CD4-positive, alpha-beta T cell treated with Interleukin-12 subunit alpha and Interleukin-12 subunit beta, for 1 hour (primary cell): Measurements from ENCODE around the gene FBXO45.
A peak's percentile ranks its signal among the peaks of the same experiment; 100 is the strongest.
"Not testable (repeated sequence)": the region's sequence is repeated elsewhere in the genome, so short reads cannot be mapped to it uniquely, and the experiment has no call there.

ENCODE experiments used
- DNase-seq: peaks from one replicate; pipeline ENCODE4 v3.0.0-alpha.2; 2020

The FBXO45 gene

DNA sequence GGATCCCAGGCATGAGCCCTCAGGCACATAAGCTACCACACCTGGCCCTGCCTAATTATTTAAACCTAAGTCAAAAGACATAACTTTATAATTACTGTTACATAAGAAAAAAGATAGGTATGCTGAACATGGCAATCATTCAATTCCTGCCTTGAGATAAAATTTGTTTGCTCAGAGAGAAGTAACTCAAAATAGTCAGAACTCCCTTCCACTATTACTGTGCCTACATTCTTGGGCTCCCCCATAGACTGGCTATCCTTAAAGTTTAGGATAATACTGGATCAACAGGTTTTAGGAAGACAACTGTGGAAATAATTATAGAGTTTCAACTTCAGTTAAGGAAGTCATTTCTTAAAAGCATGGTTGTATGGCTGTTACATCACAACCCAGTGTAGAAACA lies 10.0 kb upstream of the FBXO45 start:
- DNase-seq, result no peak

DNA sequence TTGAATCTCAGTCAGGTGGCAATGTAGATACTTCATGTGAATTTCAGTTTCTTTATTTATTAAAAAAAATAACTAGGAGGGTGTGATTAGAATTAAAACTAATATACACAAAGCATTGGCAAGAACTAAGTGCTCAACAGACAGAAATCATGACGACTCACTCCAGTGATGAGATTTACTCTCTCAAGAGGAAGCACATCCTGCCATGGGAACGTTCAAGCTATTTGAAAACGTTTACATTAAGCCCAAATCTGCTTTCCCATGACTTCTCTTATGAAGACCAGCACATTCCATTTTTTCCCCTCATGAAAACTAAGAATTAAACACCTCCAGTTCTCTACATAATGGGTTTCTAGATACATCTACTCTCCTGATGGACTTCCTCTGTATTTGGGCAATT lies 8.6 kb upstream of the FBXO45 start:
- DNase-seq, result no peak

DNA sequence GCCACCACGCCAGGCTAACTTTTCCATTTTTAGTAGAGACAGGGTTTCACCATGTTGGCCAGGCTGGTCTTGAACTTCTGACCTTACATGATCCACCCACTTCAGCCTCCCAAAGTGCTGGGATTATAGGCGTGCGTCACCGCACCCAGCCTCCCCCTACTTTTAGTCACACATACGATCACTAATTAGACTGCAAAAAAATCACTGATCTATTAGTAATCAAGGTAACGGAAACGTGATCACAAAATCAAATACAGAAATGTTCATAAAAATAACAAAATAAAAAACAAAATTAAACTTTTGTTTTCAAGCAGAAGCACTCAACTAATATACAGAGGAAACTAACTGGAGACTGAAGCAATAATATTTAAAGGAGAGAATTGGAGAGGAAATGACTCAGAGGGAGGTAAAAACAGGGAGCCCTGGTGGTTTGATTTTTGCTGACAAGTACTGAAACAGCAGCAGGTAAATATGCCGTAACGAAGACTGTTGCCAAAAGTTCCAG lies 4.7 kb upstream of the FBXO45 start:
- DNase-seq, result peak; percentile 65

DNA sequence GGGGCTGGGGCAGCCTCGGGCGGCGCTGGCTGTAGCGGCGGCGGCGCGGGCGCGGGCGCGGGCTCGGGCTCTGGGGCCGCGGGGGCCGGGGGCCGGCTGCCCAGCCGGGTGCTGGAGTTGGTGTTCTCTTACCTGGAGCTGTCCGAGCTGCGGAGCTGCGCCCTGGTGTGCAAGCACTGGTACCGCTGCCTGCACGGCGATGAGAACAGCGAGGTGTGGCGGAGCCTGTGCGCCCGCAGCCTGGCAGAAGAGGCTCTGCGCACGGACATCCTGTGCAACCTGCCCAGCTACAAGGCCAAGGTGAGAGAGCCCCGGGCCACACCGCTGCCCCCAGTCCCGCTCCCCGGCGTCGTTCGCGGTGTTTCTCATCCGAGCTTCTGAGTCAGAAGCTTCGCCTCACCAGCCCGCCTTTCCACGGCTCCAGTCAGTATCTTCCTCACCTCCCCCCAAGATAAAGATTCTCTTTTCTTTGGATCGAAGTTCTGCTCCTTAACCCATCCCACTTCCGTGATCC lies 600 bp downstream of the FBXO45 start:
- DNase-seq, result peak; percentile 55

DNA sequence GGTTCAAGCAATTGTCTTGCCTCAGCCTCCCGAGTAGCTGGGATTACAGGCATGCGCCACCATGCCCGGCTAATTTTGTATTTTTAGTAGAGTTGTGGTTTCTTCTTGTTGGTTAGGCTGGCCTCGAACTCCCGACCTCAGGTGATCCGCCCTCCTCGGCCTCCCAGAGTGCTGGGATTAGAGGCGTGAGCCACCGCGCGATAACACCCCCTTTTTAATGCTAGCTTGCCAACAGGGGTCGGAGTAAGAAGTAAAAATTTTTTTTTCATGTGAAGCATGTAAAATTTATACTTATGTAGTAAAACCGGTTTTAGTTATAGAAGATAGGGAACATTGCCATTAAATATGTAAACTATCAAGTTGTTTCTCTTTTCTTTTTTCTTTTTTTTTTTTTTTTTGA lies 1.9 kb downstream of the FBXO45 start:
- DNase-seq, result not testable (repeated sequence)

DNA sequence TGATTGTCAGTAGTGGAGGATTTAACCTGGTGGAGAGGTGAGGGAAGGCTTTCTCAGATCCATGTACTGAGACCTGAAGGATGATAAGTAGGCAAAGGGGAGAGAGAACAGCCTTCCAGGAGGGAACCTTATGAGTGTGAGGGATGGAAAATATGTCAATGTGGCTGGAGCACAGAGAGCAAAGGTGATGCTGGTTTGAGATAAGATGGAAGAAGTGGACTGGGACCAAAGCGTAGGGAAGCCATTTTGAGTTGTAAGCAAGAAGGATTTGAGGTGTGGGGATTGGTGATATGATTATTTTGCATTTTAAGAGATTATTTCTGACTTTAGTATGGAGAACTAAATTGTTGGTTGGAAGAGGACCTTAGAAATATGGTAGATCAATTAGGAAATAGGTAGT lies 3.9 kb downstream of the FBXO45 start:
- no peak for DNase-seq

DNA sequence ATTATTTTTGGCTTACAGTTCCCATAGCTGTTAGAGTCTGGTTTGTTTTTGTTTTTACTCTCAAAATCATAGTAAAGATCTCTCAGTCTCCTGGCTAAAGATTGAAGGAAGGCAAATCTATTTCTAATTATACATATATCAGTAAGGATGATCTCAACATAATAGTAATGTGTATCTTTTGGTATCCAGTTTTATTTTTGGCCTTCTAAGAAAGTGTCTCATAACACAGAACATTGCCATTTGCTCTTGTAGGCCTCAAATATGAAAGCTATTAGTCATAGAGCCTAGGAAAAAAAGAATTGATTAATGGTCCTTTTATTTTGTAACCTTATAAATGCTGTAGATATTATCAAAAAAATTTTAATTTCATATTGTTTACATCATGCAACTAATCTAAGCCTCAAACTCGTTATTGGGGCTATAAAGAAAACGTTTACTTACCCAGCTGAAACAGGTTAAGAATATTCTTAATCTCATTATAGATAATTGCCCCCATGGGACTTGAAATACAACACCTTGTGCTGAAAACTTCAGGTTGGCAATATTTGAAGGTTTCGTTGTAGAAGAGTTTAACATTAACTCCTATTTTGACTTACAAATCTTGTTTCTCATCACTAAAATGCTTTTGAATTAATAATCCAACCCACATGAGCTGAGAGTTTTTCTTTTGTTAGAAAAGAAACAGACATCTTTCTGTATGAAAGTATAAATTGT lies 16.7 kb downstream of the FBXO45 start:
- DNase-seq, result no peak

DNA sequence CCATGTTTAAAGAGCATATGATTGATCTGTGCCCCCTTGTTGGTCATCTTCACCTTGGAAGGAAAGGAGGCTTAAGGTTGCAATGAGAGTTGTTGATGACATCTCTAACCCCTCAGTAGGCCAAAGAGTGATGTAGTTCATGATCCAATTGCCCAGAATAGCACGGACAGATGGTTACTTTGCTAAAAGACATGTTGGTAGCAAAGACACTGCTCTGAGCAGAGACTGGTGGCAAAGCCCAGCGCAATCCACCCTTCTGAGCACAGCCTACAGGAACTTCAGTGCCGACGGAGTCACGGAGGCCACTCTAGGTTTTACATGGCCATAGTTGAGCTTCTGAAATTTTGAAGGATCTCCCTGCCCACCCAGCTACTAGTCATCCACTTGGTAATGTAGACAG lies 21.8 kb downstream of the FBXO45 start:
- no peak for DNase-seq

DNA sequence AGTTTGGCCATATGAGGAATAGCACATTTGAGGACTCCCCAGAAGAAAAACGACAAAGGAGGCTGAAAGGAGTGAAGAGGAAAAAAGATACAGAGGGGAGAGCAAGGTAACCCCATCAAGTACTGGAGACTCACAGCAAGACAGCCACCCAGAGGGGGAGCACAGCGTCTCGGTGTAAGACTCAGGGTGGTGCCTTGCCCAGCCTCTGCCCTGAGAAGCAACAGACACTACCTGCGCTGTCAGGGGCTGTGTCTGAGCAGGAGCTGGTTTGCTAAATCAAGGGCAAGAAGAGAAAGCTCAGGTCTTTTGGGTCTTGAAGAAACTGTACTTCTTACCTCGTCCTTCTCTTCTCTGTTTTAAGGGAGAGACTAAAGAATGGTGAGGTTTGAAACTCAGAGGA lies 27.9 kb downstream of the FBXO45 start:
- no peak for DNase-seq

DNA sequence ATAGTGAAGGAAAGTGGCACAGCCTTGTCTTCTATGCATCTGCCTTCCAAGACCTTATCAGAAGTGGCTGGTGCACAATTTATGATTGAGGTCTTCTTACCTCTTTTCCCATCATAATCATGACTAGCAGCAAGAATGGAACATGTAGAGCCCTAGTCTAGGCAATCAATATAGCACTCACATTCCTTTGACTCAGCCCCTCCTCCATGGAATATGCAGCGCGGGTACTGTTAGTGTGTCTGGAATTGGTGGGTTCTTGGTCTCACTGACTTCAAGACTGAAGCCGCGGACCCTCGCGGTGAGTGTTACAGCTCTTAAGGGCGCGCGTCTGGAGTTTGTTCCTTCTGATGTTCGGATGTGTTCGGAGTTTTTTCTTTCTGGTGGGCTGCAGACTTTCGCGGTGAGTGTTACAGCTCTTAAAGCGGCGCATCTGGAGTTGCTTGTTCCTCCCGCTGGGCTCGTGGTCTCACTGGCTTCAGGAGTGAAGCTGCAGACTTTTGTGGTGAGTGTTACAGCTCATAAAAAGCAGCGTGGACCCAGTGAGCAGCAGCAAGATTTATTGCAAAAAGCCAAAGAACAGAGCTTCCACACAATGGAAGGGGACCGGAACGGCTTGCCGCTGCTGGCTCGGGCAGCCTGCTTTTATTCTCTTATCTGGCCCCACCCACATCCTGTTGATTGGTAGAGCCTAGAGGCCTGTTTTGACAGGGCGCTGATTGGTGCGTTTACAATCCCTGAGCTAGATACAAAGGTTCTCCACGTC lies 29.7 kb downstream of the FBXO45 start:
- DNase-seq, result peak; percentile 57

DNA sequence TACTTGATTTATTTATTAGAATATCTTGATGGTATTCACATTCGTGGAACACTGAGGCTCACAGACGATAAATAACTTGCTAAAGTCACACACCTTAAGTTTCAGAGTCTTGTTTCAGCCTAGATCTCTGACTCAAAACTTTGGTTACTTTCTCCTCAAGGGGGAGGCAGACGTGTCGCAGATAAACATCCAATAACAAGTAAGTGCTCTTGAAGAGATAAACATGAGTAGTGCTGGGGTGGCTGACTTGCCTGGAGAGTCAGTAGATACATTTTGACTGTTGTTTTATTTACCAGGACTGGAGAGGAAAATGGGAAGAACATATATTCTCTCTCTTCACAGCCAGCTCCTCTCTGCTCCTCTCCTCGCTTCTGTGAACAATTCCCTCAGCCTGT lies 31.3 kb downstream of the FBXO45 start:
- no peak for DNase-seq

DNA sequence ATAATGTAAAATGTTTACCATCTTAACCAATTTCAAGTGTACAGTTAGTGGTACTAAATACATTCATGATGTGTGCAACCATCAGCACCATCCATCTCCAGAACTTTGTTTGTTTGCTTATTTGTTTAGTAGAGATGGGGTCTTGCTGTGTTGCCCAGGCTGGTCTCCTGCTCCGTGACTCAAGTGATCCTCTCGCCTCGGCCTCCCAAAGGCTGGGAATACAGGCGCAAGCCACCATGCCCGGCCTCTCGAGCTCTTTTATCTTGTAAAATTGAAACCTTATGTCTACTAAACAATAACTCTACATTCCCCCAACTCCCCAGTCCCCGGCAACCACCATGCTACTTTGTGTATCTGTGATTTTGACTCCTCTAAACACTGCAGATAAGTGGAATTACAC lies 31.9 kb downstream of the FBXO45 start:
- DNase-seq, result no peak

DNA sequence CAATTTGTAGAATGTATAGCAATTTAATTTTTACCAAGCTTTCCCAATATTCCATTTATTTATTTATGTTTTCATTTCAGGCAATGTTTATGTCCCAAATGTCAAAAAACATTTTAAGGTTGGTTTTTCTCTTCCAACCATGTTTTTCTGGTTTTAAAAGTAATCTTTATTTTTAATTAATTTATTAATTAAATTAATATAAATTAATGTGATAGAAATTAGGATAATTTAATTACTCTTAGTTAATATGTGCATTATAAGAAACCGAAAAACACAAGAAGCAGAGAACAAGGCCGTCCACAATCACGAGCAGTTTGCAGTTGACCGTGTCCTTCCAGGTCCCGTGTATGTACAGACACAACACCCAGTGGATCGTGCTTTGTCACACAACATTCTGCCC lies 34.2 kb downstream of the FBXO45 start:
- DNase-seq, result no peak

DNA sequence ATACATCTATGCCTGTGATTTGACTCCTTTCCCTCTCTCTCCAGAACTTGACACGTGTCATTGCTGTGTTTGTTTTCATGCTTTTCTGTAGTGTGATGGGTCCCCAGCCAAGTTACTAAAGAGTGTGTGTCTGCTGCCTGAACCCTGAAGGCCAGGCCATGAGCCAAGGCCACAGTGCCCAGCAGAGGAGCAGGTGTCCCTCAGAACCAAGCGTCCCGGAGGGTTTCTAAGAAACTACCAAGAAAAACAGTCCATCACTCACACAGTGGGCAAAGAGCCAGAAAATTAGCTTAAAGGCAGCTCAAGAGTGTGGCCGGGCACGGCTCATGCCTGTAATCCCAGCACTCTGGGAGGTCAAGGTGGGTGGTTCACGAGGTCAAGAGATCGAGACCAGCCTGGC lies 35.2 kb downstream of the FBXO45 start:
- DNase-seq, result no peak

DNA sequence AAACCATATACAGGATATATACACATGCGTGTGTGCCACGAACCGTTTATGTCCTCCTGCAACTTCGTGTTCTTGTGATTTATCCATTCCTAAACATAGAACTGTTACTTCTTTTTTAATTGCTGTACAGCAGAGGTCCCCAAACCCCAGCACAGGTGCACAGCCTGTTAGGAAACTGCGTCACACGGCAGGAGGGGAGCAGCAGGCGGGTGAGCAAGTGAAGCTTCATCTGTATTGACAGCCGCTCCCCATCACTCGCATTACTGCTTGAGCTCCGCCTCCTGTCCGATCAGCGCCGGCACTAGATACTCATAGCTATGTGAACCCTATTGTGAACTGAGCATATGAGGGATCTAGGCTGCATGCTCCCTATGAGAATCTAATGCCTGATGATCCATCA lies 36.1 kb downstream of the FBXO45 start:
- DNase-seq, result peak; percentile 66

DNA sequence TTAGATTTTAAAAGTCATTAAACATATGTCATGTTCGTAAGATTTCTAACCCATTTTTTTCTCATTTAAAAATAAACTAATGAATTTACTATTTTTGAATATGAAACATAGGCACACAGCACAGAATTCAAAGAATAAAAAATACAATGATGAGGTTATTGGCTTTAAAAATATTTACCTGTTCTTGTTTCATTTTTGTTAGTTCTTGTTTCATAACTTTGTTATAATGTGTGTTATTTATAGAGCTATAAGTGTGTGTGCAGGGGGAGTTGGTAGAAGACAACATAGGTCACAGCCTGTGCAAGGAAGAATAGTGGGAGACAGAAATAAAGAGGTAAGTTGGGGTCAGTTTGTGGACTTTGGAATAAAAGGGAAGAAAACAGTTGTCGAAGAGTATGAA lies 40.2 kb downstream of the FBXO45 start:
- DNase-seq, result no peak

DNA sequence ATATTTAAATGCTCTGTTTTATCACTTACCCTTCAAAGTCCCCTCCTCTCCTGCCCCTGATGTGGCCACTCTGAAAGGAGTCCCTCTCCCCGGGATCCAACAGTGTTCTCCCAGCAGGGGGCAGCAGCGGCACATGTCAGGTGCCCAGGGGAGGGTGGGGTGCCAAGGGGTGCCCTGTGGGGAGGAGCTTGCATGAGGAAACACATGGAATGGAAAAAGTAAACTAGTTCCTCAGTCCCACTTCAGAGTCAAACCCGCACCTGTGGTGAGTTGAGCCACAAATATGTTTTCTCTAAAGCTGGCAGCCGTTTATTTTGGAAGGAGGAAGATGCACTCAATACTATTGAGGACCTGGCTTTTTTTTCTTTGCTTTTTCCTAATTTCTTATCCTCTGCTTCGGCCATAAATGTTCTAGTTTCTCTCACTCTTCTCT lies 40.9 kb downstream of the FBXO45 start:
- peak; percentile 93 for DNase-seq

DNA sequence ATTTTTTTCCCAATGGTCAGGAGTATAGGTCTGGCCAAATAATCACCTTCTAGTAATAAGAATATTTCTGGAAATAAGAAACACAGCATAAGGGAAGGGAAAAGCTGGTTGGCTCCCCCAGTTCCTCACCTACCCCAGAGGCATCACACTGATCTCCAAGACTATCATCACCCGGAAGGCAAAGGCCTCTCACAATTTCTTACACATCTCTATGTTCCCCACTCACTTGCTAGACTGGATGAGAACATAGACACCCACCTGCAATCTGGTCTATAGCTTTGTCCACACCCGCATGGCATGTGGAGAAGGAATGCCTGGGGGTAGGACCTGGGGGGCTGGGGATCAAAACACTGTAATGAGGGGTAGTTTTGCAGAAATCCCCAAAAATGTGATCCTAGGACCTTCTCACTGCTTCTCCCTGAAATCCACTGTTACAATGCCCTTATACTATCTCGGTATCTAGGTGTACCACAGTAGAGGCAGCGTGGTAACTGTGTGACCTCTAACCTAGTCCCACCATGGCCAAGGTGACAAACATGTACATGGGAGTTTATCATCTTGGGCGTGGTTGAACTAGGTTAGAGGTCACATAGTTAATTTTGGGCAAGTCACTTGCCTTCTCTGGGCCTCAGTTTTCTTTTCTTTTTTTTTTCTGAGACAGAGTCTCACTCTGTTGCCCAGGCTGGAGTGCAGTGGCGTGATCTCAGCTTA lies 41.5 kb downstream of the FBXO45 start:
- DNase-seq, result peak; percentile 37

DNA sequence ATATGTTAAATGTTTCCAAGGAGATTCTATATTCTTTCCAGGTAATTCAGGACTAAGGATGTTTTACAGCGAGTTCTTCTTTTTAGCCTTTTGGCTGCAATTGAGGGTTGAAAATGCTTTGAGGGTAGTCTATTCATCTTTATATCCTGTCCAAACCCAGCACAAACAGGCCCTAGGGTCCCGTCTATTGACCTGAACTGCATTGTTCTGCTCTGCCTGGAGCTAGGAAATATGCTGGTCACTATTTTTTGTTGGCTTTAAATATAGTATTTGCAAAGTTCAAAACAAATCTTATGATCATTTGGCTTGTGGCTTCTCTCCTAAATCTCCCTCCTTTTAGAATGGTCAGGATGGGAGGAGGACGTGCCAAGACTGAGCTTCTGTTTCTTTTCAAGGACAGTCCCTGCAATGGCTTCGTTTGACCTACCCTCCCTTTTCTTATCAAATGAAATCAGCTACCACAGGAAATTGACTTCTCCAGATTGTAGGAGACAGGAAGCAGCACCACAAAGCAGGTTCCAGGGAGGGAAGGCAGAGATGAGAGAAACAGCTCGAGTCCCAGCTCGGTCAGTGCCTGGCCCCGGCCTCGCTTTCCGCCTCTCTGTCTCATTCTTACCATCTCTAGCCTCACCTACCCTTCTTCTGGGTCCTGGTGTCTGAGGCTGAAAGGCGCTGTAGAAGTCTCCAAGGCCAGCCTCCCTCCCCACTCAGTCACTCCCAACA lies 43.5 kb downstream of the FBXO45 start:
- no peak for DNase-seq

DNA sequence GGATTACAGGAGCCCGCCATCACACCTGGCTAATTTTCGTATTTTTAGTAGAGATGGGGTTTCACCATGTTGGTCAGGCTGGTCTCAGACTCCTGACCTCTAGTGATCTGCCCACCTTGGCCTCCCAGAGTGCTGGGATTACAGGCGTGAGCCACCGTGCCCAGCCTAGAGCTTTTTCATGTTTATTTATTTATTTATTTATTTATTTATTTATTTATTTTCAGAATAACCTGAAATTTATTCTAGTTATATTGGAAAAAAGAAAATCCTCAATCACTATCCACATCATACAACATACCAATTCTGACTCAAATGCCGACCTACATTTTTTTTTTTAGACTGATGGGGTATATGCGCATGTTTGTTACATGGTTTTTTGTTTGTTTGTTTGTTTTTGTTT lies 46.8 kb downstream of the FBXO45 start:
- DNase-seq, result not testable (repeated sequence)

DNA sequence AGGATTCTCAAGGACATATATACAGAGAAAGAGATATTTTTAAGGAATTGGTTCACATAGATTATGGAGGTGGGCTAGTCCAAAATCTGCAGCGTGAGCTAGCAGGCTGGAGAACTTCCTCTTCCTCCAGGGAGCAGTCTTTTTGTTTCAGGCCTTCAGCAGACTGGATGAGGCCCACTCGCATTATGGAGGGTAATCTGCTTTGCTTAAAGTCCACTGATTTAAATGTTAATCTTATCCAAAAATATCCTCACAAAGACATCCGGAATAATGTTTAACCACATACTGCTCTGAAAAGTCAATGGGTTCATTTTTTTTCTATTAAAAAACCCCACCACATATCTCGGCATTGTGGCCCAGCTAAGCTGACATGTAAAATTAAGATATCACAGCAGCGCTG lies 48.8 kb downstream of the FBXO45 start:
- DNase-seq, result no peak

DNA sequence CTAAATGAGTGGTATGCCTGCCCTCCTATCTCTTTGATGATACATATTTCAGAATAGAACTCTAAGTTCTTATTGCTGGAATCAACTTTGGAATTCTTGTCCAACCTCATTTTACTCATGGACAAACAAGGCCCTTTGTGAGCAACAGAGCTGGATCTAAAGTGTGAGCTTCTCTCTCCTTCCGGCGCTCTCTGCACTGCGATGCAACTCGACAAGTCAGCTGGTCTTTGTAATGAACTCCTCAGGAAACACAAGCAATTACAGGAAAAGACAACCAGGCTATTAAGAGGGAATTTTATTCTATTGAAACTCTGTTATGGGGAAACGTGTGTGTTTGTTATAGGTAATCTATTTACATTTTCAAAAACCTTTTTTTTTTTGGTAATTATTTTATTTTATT lies 50.8 kb downstream of the FBXO45 start:
- DNase-seq, result no peak

DNA sequence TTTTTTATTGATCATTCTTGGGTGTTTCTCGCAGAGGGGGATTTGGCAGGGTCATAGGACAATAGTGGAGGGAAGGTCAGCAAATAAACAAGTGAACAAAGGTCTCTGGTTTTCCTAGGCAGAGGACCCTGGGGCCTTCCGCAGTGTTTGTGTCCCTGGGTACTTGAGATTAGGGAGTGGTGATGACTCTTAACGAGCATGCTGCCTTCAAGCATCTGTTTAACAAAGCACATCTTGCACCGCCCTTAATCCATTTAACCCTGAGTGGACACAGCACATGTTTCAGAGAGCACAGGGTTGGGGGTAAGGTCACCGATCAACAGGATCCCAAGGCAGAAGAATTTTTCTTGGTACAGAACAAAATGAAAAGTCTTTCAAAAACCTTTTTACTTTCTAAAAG lies 51.2 kb downstream of the FBXO45 start:
- DNase-seq, result not testable (repeated sequence)
